Retinal pigment epithelial cell (primary cell): ENCODE measurements around the gene FAM83B.

Experiments
- DNase-seq: peaks from one replicate; pipeline ENCODE4 v3.0.0-alpha.2; 2010; ENCODE audit warnings: low read depth
- H3K4me3 ChIP-seq: 2 replicates; pipeline ENCODE4 v1.5.1; 2011; ENCODE audit warnings: mild to moderate bottlenecking, low read length, control low read depth, moderate library complexity
- CTCF ChIP-seq: conservative IDR thresholded peaks from 2 replicates; pipeline ENCODE4 v1.5.1; 2011; ENCODE audit warnings: low read depth, low read length, control low read depth, inconsistent platforms

Gene FAM83B

GRCh38 chr6:54988576-54988975 is 142.0 kb downstream of the FAM83B start:
- H3K4me3 ChIP-seq: no peak overlapping the region
- no peak for DNase-seq
- TF ChIP-seq CTCF: no peak

- no peak overlapping the region for H3K4me3 ChIP-seq
- no peak for TF ChIP-seq CTCF
- no peak for DNase-seq
Observed at GRCh38 chr6:54990001-54990400, 143.4 kb downstream of the FAM83B start.
